Endothelial cell of umbilical vein (primary cell): ENCODE measurements around the gene ERICH3. TPM values are rescaled to one million over a fixed set of nuclear protein-coding genes. Genes with fewer than 3 reads are reported as not detected.

Experiments used
- BruUV-seq: library from RNA; stranded (reverse); fragments of 400-500 nt; replicated peaks from 2 replicates; lab custom pipeline; 2021; lab: Mats Ljungman, UMichigan
- CTCF ChIA-PET: fragments of 300-600, 350-600 bp; sonication (Branson Sonifier 250); formaldehyde crosslinking; loops from one replicate; lab custom pipeline; 2021; ENCODE audit warnings: antibody characterized with exemption, inconsistent platforms; lab: Charles Lee
- POLR2A ChIA-PET: fragments of 300-600, 350-600 bp; sonication (Branson Sonifier 250); formaldehyde crosslinking; loops from one replicate; lab custom pipeline; 2021; ENCODE audit warnings: antibody characterized with exemption, inconsistent platforms; lab: Charles Lee
- DNase-seq: peaks from one replicate; pipeline ENCODE4 v3.0.0-alpha.2; 2011; ENCODE audit warnings: low read depth, low spot score
- FAIRE-seq: peaks from 2 replicates; lab custom pipeline; 2011; peaks lifted over from hg19 to GRCh38; lab: Jason Lieb, UNC
- H2AFZ ChIP-seq: 2 replicates; pipeline ENCODE4 v1.6.0; 2012; ENCODE audit warnings: low read depth, low read length, control low read depth, inconsistent platforms
- H3K27ac ChIP-seq: 2 replicates; pipeline ENCODE4 v1.5.1; 2011; ENCODE audit warnings: low read depth, mild to moderate bottlenecking, control low read depth, low read length, moderate library complexity; ENCODE audit not compliant: insufficient read depth
- H3K27me3 ChIP-seq, 2 experiments: 2 replicates each; pipeline versions ENCODE4 v1.6.0 to v1.6.1; 2011; ENCODE audit warnings: low read length in 2 of 2, mixed read lengths in 1 of 2; ENCODE audit not compliant: control insufficient read depth in 2 of 2, insufficient read depth in 2 of 2
- H3K36me3 ChIP-seq, 2 experiments: 2 replicates in 1 of 2; 3 replicates in 1 of 2; pipeline ENCODE4 v1.5.1; 2011; ENCODE audit warnings: low read length in 2 of 2, mild to moderate bottlenecking in 1 of 2, moderate library complexity in 1 of 2; ENCODE audit not compliant: control insufficient read depth in 2 of 2, insufficient read depth in 2 of 2; ENCODE audit errors: extremely low read depth in 1 of 2
- H3K4me1 ChIP-seq: 3 replicates; pipeline ENCODE4 v1.5.1; 2011; ENCODE audit warnings: mild to moderate bottlenecking, low read length; ENCODE audit not compliant: control insufficient read depth, insufficient read depth; ENCODE audit errors: extremely low read depth
- H3K4me2 ChIP-seq: 2 replicates; pipeline ENCODE4 v1.6.1; 2011; ENCODE audit warnings: low read length, control low read depth, mixed read lengths; ENCODE audit not compliant: insufficient read depth
- H3K4me3 ChIP-seq, 3 experiments: fragments of 200-600 bp in 1 of 3; sonication (generic), shearing (Covaris generic) in 1 of 3; replicated peaks in 1 of 3; 2 replicates each; pipeline ENCODE4 v1.5.1; 2011 to 2016; ENCODE audit warnings: control low read depth in 3 of 3, low read length in 3 of 3, mild to moderate bottlenecking in 2 of 3, inconsistent platforms in 1 of 3, low read depth in 1 of 3, moderate library complexity in 1 of 3; ENCODE audit not compliant: insufficient read depth in 1 of 3
- H3K79me2 ChIP-seq: 2 replicates; pipeline ENCODE4 v1.6.0; 2012; ENCODE audit warnings: low read length, inconsistent platforms; ENCODE audit not compliant: control insufficient read depth, insufficient read depth
- H3K9ac ChIP-seq: replicated peaks from 2 replicates; pipeline ENCODE3; 2011; ENCODE audit warnings: low read length, control low read depth; ENCODE audit not compliant: insufficient read depth; ENCODE audit errors: extremely low read depth
- H3K9me1 ChIP-seq: replicated peaks from 3 replicates; pipeline ENCODE4 v1.6.0; 2011; ENCODE audit warnings: mild to moderate bottlenecking, low read length; ENCODE audit not compliant: control insufficient read depth, insufficient read depth; ENCODE audit errors: extremely low read depth
- H3K9me3 ChIP-seq: replicated peaks from 2 replicates; pipeline ENCODE4 v1.5.1; 2012; ENCODE audit warnings: low read length, inconsistent platforms; ENCODE audit not compliant: control insufficient read depth, insufficient read depth
- H4K20me1 ChIP-seq: replicated peaks from 2 replicates; pipeline ENCODE3; 2011; ENCODE audit warnings: mild to moderate bottlenecking, low read length; ENCODE audit not compliant: control insufficient read depth, insufficient read depth; ENCODE audit errors: extremely low read depth
- EZH2 ChIP-seq: IDR thresholded peaks from 2 replicates; pipeline ENCODE4 v1.6.1; 2012; ENCODE audit warnings: borderline replicate concordance, low read depth, mild to moderate bottlenecking, moderate library complexity, low read length, inconsistent platforms; ENCODE audit not compliant: severe bottlenecking
- FOS ChIP-seq: IDR thresholded peaks from 2 replicates; pipeline ENCODE4 v1.6.1; 2011; ENCODE audit warnings: mild to moderate bottlenecking, low read length, moderate library complexity, borderline replicate concordance; ENCODE audit not compliant: insufficient read depth
- GATA2 ChIP-seq: IDR thresholded peaks from 2 replicates; pipeline ENCODE4 v1.7.0; 2011; ENCODE audit warnings: low read depth, mild to moderate bottlenecking, moderate library complexity, mixed read lengths, low read length; ENCODE audit not compliant: insufficient read length, insufficient read depth
- JUN ChIP-seq: IDR thresholded peaks from 2 replicates; pipeline ENCODE4 v1.6.1; 2011; ENCODE audit warnings: borderline replicate concordance, low read depth; ENCODE audit not compliant: insufficient read length, insufficient read depth
- MAX ChIP-seq: IDR thresholded peaks from 2 replicates; pipeline ENCODE4 v1.6.1; 2011; ENCODE audit not compliant: insufficient read depth, insufficient read length
- MYC ChIP-seq: IDR thresholded peaks from one replicate; pipeline ENCODE4 v1.6.1; 2011; ENCODE audit warnings: mild to moderate bottlenecking, low read depth, low read length
- POLR2A ChIP-seq: IDR thresholded peaks from 2 replicates; pipeline ENCODE4 v1.6.1; 2012; ENCODE audit warnings: low read depth, mild to moderate bottlenecking, control low read depth, low read length
- POLR2AphosphoS5 ChIP-seq: IDR thresholded peaks from 2 replicates; pipeline ENCODE4 v1.6.1; 2012; ENCODE audit warnings: low read depth, mild to moderate bottlenecking, control low read depth, low read length, moderate library complexity; ENCODE audit not compliant: insufficient read depth
- dilution Hi-C: fragments of 300-500 bp; cut with MboI; formaldehyde crosslinking; loops from one replicate; pipeline ENCODE4 v1.15.0; 2019; ENCODE audit warnings: low sequenced_read_pairs; ENCODE audit not compliant: extremely low pct_ligation_motif_present
- intact Hi-C: fragments of 100-400 bp; cut with micrococcal nuclease; formaldehyde crosslinking; loops from one replicate; pipeline ENCODE4 v1.10.0; 2022
- polyA plus RNA-seq, 4 experiments: library from polyadenylated mRNA; depleted of rRNA in 3 of 4; stranded (reverse) in 3 of 4; unstranded in 1 of 4; fragments of >200 nt; gene quantifications; 2 replicates each; pipeline versions ENCODE4 v1.2.1 to v1.2.3, GENCODE V29; 2011 to 2012; ENCODE audit warnings: missing spikeins in 1 of 4
- total RNA-seq: library from RNA; stranded (reverse); gene quantifications from 2 replicates; pipeline ENCODE4 v1.2.3, GENCODE V29; 2021
- TF ChIP-seq, protein P1 (sequence below), 2 donors: IDR thresholded peaks; 1 replicate in 1 of 2; 2 replicates in 1 of 2; pipeline ENCODE4 v1.5.1; 2011; ENCODE audit warnings: low read length in 2 of 2, mild to moderate bottlenecking in 2 of 2, moderate library complexity in 2 of 2, control low read depth in 1 of 2, inconsistent platforms in 1 of 2, low read depth in 1 of 2; ENCODE audit not compliant: insufficient read depth in 1 of 2; ENCODE audit errors: extremely low read depth in 1 of 2

The ERICH3 gene
- total and polyA plus RNA-seq, 2 donors (not counting 3 experiments of a cell fraction or from before 2014, with no cell fraction given), result not detected

DNA sequence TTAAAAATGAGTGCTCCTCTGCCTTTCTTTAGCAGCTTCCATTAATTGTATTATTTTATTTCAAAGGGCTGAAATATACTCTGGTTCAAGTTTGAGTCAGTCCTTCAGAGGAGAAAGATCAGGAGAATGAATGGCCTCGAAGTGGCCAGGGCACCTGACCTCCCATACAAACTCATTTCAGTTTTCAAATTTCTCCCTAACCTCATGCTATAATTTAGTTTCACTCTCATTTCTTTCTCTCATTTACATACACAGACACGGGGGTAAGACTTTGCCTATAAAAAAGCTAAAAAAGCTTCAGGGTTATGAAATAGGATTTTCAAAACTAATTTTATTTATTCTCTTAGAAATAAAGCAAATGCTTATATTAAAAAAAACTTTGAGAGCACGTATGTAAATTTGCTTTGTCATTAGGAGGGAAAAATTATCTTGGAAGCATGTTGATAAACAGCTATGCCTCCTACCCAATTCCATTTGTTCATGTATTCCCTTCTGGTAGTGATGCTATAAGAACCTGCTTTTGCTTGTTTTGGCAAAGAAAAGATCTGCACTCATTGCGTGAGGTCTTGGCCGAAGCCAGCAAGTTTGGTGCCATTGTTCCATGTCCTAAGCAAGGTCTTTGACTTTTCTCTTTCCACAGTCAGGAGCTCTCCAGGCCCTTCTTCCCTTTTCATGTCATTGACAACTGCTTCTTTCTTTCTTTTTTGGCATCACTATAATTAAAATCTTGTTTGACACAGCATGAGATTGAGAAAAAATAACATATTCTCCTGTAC, 80.8 kb downstream of the ERICH3 start:
- no peak for FAIRE-seq
- CTCF ChIA-PET, result no interaction called here
- no peaks in the 10 kb centered on the region for H3K4me1 ChIP-seq
- POLR2A ChIA-PET, result no interaction called here
- no peak overlapping the region for H3K4me3 ChIP-seq
- no peak overlapping the region for H3K27ac ChIP-seq
- H2AFZ ChIP-seq, result no peak overlapping the region
- no peaks in the 10 kb centered on the region for H3K9me3 ChIP-seq
- intact Hi-C loops, result no loop called here
- H4K20me1 ChIP-seq, result no peaks in the 10 kb centered on the region
- H3K4me2 ChIP-seq, result no peak overlapping the region
- H3K27me3 ChIP-seq, result no peaks in the 10 kb centered on the region
- no peaks in the 10 kb centered on the region for H3K9me1 ChIP-seq
- dilution Hi-C loops, result no loop called here
- TF ChIP-seq JUN (no peak), GATA2 (no peak), POLR2A (no peak), MAX (no peak), MYC (no peak), POLR2AphosphoS5 (no peak), EZH2 (no peak), FOS (no peak)
- TF ChIP-seq, protein P1, sequence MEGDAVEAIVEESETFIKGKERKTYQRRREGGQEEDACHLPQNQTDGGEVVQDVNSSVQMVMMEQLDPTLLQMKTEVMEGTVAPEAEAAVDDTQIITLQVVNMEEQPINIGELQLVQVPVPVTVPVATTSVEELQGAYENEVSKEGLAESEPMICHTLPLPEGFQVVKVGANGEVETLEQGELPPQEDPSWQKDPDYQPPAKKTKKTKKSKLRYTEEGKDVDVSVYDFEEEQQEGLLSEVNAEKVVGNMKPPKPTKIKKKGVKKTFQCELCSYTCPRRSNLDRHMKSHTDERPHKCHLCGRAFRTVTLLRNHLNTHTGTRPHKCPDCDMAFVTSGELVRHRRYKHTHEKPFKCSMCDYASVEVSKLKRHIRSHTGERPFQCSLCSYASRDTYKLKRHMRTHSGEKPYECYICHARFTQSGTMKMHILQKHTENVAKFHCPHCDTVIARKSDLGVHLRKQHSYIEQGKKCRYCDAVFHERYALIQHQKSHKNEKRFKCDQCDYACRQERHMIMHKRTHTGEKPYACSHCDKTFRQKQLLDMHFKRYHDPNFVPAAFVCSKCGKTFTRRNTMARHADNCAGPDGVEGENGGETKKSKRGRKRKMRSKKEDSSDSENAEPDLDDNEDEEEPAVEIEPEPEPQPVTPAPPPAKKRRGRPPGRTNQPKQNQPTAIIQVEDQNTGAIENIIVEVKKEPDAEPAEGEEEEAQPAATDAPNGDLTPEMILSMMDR (IDR thresholded peaks at IDR 0.05; ENCODE audit: extremely low read depth in 1 of 2, insufficient read depth in 1 of 2, low read depth in 1 of 2, low read length in 2 of 2), result no peak
- no TSS peak for BruUV-seq
- no peaks in the 10 kb centered on the region for H3K79me2 ChIP-seq
- no peak for DNase-seq
- H3K36me3 ChIP-seq, result no peaks in the 10 kb centered on the region
- no peak overlapping the region for H3K9ac ChIP-seq
